ENCODE data around the gene AP3B1.

- TF ChIP-seq POLR2A (IDR thresholded peaks at IDR 0.05) = no peak
- TF ChIP-seq, protein P1, sequence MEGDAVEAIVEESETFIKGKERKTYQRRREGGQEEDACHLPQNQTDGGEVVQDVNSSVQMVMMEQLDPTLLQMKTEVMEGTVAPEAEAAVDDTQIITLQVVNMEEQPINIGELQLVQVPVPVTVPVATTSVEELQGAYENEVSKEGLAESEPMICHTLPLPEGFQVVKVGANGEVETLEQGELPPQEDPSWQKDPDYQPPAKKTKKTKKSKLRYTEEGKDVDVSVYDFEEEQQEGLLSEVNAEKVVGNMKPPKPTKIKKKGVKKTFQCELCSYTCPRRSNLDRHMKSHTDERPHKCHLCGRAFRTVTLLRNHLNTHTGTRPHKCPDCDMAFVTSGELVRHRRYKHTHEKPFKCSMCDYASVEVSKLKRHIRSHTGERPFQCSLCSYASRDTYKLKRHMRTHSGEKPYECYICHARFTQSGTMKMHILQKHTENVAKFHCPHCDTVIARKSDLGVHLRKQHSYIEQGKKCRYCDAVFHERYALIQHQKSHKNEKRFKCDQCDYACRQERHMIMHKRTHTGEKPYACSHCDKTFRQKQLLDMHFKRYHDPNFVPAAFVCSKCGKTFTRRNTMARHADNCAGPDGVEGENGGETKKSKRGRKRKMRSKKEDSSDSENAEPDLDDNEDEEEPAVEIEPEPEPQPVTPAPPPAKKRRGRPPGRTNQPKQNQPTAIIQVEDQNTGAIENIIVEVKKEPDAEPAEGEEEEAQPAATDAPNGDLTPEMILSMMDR (IDR thresholded peaks at IDR 0.05) = no peak
Measured at GRCh38 chr5:78327761-78328510, 33.4 kb upstream of the AP3B1 start.

All from testis (tissue), 2 donors.